GM18526 (cell line): ENCODE data around the gene ITPR2.

ENCODE experiments used
- POLR2A ChIP-seq: IDR thresholded peaks from 3 replicates; pipeline ENCODE4 v1.6.1; 2011; ENCODE audit not compliant: insufficient read length; ENCODE audit errors: extremely low read depth

ITPR2 gene

DNA sequence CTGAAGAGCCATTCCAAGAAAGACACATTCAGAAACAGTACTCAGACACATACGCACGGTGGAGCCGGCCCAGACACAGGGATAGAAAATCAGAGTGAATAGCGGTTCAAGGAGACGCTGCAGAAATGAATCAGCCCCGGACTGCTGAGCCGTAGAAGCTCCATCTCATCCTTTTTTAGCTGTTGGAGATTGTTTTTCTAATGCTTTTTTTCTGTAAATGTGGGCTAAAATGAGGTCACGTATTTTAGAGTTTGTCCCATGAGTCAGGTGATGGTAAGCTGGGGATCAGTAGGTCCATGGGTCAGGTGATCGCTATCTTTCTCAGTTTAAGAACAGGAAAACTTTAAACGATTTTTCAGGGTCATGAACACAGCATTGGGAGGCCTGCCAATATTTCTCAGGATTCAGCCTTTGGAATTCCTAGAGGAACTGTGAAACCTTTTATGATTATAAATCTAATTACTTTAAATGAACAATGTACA lies 202.4 kb downstream of the ITPR2 start:
- TF ChIP-seq POLR2A = no peak

DNA sequence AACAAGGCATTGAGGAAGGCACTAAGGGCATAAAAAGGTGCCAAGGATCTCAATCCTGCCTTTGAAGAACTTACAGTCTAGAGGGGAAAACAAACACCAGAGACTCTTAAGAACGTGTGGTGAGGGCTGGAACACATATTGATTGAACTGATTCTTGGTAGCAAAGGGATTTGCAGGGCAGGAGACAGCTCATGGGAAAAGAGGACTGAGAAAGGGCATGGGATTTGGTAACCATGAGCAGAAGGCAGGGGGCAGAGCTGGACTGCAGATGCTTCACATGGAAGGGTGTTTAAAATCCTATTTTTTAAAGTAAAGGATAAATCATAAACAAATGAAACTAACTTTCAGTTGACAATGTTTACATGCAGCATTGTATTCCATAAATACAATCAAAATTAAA lies 203.1 kb downstream of the ITPR2 start:
- no peak for TF ChIP-seq POLR2A

DNA sequence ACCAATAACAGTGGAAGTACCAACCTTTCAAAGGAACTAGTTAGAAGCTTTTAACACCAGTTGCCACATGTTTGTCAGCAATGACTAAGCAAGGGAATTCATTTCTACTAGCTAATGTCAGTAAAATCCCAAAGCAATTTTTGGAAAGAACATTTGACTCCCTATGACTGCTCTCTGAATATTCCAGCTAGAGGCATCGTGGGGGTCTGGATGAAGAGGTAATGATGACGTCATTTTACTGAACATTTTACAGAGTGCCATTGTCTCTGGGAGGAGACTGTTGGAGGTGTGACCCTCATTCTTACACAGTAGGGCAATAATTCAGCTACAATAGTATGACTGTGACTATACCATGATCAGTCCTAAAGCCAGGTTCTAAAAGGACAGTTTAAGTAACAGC lies 204.8 kb downstream of the ITPR2 start:
- no peak for TF ChIP-seq POLR2A

DNA sequence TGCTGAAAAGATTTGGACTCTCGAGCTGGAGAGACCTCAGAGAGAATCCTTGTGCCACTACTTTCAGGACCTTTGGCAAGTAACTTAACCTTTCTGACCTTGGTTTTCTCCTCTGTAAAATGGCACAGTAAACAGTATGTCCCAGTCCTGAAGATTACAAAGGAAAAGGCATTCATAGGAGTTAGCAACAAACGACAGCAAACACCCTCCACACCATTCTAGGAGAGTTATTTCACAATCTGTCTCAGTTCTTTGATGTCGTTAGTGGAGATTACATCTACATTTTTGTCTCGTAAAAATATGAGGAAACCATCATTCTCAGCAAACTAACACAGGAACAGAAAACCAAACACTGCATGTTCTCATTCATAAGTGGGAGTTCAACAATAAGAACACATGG lies 205.7 kb downstream of the ITPR2 start:
- no peak for TF ChIP-seq POLR2A

DNA sequence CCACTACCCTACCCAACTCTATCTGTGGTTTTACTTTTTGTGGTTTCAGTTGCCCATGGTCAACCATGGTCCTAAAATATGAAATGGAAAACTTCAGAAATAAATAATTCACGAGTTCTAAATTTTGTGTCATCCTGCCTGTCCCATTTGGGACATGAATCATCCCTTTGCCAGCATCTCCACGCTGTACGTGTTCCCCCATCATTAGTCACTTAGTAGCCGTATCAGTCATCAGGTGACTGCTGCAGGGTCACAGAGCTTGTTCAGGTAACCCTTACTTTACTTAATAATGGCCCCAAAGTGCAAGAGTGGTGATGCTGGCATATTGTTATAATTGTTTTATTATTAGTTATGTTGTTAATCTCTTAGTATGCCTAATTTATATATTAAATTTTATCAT lies 209.9 kb downstream of the ITPR2 start:
- no peak for TF ChIP-seq POLR2A

DNA sequence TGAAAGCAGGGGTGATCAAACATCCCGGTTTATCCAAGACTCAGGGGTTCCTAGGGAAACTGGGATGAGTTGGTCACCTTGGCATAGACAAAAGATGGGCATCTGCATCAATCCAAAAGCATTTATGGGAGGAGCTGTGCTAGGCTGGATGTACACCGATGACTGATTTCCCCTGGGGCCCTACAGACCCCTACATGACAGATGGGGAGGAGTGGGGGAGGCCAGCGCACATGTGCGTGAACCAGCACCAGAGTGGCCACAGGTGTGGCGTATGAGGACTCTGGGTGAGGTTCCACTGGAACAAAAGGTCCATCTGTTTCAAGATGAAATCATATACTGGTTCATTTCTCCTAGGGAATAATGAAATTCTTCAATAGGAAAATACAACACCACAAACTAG lies 210.4 kb downstream of the ITPR2 start:
- no peak for TF ChIP-seq POLR2A

DNA sequence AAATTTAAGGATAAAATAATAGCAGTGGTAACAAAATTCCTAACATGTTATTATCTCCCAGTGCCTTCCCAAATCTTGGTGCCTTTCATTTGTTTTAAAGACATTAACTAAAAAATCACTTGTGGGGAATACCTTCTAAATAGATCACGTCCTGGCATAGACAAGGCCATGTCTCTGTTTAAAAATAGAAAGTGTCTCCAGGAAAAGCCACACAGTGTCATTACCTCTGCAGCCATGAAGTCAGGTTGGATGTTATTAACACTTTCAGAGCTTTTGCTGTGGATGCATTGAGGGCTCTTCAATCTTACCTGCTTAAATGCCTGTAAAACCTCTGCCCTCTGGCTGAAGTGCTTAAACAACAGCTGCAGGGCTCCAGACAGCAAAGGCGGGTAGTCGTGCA lies 211.1 kb downstream of the ITPR2 start:
- TF ChIP-seq POLR2A = no peak

DNA sequence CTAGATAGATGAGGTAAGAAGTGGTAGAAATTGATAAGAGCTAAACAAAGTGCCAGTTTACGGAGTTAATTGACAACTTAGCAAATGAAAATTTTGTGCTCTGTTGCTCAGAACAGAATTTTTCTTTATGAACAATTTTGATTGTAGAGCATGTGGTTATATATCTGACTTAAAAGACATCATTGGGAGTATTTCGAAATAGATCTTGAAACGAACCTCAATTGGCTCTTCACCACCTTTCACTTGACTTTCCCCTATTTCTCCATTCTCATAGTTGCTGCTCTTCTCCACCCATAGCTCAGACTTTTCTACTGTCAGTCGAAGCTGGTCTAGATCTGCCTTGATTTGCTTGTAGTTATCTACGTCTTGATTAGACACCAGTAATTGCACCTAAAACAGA lies 212.1 kb downstream of the ITPR2 start:
- no peak for TF ChIP-seq POLR2A

DNA sequence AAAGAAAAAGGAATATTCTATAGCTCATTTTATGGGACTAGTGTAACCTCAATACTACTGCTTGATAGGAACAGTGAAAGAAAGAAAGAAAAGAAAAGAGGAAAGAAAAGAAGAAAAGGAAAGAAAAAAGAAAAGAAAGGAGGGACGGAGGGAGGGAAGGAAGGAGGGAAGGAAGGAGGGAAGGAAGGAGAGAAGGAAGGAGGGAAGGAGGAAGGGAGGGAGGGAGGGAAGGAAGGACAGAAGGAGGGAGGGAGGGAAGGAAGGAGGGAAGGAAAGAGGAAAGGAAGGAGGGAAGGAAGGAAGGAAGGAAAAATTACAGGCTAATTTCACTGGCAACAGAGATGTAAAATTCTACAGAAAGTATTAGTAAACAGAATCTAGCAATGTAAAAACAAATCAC lies 215.5 kb downstream of the ITPR2 start:
- no peak for TF ChIP-seq POLR2A

DNA sequence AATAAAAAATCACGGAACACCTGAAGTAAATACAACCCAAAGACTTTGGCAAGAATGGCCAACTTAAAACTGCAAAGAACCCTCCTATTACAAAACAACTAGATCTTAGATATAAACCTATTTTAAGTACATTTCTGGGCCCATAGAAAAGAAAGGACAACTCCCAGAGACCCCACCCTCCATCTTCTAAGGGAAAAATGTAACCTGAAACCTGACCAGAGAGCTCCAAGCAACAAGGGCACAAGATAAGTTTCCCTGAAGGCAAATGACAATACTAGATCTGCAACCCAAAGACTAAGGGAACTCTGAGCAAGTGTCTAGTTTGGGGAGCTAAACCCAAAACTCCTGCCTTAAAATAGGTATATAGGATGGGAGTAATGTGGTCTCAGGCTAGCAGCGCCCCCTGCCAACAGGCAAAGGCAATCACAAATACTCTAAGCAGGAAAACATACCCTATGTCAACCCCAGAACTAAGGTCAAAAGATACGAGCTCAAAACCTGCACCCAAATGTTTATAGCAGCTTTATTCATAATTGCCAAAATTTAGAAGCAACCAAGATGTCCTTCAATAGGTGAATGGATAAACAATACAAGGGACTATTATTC lies 218.9 kb downstream of the ITPR2 start:
- TF ChIP-seq POLR2A = no peak

DNA sequence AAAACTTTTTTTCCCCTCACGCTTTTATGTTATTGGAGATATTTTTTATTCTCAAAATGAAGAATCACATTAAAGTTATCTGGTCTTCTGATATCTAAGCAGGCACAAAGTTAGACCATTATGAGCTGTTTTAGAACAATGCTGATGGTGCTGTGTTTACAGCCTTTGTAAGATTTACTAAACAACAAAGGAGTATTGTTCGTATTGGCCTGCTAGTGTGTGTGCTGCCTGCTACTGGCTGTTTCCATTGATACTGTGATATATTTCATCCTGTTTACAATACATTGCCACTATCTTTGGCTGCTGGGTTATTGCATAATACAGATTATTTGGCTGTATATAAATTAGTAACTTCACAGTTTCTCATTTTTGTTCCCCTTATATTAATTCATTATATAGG lies 220.8 kb downstream of the ITPR2 start:
- no peak for TF ChIP-seq POLR2A

DNA sequence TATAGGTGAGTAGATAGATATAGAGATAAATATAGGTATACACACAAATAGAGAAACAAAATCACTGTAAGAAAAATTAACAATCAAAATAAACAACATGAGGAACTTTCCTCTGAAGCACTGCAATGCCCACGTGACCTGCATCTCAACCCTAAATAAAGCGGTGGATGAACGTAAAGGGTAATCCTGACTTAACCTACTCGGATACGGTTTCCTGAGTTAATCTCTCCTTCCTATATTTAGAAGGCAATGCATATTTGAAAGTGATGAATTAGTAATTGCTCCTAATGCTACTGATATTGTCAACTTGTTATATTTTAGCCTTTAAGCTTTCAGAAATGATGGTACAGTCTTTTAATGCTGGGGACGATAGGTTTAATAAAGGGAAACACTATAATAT lies 221.4 kb downstream of the ITPR2 start:
- no peak for TF ChIP-seq POLR2A

DNA sequence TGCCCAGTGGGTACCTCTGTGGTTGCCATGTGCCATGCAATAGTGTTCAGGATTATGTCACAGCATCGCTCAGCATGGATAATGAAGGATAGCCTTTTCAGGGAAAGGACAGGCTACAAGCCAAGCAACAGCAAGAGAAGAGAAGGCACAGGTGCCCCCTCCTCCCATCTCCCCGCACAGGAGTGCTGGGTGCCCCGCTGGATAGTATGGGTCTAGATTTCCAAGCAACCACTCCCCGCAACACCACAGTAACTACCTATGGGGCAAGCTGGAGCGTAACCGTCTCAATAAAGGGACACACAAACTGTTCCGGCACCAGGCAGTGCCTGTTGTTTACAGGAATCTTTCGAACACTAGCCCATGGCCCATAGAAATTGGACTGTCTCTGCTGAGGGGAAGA lies 222.2 kb downstream of the ITPR2 start:
- no peak for TF ChIP-seq POLR2A

DNA sequence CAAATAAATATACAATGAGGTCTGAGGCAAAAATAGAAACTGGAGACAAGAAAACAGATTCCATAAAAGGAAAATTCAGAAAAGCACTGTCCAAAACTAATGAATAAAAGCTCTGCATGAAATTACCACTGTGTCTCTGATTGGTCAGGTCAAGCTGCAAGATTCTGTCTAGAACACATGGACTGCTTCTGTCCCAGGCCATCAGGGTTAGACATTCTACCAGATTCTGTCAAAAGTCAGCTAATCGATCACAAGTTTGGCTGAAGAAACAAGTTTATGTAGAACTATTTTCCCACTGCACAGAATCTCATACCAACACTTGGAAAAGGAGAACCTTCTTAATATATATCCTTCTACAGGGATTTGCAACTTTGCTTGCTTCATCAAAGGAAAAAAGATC lies 223.0 kb downstream of the ITPR2 start:
- TF ChIP-seq POLR2A = no peak

DNA sequence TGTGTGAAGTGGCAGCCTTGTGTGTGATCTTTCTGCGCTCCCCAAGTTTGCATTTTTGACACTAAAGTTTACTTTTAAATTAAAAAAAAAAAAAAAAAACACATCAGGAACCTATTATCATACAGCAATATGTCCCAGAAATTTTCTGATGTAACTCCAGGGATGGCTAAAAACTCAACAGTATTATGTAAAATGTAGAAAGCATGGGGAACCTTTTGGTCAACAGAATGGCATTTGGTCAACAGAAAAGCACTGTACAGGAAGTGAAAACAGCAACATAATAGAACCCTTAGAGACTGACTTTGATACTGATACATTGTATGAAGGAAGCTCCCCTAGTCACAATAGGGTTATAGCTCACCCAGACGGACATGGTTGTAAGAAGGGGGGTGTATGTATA lies 224.3 kb downstream of the ITPR2 start:
- TF ChIP-seq POLR2A = no peak

DNA sequence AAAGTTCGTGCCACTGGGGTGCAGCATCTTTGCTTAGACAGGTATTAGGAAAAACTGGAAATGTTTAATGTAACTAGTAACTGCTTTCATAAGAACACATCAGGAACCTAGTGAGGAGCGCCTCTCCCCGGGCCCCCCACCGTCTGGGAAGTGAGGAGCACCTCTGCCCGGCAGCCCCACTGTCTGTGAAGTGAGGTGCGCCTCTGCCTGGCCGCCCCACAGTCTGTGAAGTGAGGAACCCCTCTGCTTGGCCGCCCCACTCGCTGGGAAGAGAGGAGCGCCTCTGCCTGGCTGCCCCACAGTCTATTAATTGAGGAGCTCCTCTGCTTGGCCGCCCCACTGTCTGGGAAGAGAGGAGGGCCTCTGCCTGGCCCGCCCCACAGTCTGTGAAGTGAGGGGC lies 224.7 kb downstream of the ITPR2 start:
- no peak for TF ChIP-seq POLR2A

DNA sequence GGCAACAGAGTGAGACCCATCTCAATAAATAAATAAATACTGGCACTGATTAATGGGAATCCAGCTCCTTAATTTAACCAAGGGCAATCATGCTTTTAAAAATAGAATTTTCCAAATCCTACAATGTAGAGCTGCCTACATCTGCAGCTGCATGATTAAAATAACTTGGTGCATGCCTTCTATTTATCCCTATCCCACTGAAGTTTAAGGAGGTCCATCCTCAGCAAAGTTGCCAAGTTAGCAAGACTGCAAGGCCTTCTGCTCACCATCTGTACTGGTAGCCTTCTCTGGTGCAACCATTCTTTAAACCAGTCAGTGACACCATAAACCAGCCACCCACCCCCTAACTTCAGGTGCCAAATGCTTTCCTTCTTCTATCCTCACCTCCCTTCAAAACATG lies 226.1 kb downstream of the ITPR2 start:
- no peak for TF ChIP-seq POLR2A

DNA sequence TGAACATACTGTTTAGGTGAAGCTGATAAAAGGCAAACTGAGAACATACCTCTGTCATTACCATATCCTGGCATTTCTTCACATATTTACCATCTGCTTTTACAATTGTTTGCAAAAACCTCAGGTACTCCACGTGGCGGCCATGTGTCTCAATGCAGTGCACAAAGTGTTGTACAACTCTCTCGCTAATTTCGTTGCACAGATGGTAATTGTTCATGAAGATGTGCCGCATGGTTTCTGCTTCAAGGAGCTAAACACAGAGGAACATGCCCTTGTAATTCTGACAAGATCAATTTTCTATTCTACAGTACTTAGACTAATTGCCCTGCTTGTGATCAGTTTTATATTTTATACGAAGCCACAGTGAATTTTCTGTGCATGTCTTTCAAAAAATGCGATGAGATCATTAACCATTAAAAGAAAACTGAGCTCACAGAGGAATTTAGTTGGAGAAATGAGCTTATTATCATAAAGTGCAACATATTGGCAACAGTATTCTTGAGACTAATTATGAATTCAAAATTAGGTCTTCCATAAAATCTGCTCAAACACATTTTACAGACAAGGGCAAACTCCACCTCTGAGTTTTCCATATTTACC lies 233.8 kb downstream of the ITPR2 start:
- no peak for TF ChIP-seq POLR2A

DNA sequence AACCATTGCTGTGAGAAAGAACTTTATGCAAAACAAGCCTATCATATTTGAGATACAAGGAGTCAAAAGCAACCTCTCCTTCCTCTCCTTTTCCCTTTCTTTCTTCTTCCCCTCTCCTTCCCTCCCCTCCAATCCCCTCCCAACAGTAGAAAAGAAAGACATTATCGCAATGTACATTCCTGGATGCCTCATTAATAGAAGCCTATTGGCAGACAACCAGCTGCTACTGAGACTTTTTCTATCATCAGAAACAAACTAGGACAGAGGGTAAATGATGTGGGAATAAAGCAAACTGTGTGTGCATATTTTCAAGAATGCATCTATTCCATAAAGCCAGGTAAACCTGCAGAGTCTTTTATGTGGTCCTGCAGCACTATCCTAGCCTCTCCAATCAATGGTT lies 237.2 kb downstream of the ITPR2 start:
- TF ChIP-seq POLR2A = no peak
